Measurements from ENCODE around the gene NRG3. TPM values are rescaled to one million over a fixed set of nuclear protein-coding genes. Genes with fewer than 3 reads are reported as not detected.

Gene NRG3
- total RNA-seq, 4 donors from 2014 or later = 0.22 to 2.4 TPM; not detected in 2

DNA sequence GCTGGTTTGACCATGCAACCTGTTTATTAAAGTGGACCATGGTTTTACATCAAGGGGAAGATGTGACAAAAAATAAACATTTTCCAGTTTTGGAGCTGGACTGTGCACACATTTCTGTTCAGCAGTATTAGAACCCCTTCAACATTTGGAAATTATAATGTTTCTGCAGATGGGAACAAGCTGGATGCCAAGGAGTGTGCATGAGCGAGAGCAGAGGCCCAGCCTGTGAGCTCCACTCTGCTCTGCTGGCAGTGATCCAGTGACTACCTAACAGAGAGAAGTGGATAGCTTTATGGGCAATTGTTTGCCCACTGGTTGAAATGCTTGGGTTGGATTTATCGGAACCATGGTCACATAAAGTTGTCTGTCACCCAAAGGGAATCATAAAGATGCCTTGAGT lies 456.7 kb downstream of the NRG3 start:
- TF ChIP-seq, protein P1, sequence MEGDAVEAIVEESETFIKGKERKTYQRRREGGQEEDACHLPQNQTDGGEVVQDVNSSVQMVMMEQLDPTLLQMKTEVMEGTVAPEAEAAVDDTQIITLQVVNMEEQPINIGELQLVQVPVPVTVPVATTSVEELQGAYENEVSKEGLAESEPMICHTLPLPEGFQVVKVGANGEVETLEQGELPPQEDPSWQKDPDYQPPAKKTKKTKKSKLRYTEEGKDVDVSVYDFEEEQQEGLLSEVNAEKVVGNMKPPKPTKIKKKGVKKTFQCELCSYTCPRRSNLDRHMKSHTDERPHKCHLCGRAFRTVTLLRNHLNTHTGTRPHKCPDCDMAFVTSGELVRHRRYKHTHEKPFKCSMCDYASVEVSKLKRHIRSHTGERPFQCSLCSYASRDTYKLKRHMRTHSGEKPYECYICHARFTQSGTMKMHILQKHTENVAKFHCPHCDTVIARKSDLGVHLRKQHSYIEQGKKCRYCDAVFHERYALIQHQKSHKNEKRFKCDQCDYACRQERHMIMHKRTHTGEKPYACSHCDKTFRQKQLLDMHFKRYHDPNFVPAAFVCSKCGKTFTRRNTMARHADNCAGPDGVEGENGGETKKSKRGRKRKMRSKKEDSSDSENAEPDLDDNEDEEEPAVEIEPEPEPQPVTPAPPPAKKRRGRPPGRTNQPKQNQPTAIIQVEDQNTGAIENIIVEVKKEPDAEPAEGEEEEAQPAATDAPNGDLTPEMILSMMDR (IDR thresholded peaks at IDR 0.05; ENCODE audit: low read depth) = no peak

DNA sequence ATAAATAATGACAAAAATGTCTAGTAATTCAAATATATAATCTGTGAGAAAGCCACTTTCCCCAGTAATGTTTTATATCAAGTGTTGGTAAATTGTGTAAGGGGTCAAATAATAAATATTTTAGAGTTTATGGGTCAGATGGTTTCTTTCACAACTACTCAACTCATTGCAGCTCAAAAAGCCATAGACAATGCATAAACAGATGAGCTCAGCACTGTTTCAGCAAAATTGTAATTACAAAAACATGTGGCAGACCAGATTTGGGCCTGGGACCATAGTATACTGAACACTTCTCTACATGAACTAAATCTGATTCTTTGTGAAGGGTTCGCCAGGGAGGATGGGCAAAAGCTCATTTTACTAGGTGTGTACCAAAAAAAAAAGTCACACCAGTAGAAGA lies 460.8 kb downstream of the NRG3 start:
- TF ChIP-seq, protein P1 (IDR thresholded peaks at IDR 0.05; ENCODE audit: low read depth) = no peak

DNA sequence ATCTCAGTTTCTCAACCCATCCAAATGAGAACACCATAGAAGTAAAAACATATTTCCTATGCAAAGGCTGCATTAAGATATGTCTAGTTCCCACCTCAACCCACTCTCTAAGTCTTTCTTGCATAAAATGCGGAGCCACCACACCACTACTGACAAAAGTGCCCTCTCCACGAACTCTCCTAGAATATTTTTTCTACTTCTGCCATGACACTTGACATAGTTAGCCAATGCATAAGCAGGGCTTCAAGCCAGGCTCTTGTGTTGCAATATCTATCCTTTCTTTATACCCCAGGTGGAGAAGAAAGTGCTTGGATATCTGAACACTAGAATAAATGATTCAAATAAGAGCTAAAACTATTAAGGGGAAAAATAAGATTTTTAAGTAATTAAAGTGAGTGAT lies 465.2 kb downstream of the NRG3 start:
- TF ChIP-seq, protein P1 (IDR thresholded peaks at IDR 0.05; ENCODE audit: low read depth) = no peak

DNA sequence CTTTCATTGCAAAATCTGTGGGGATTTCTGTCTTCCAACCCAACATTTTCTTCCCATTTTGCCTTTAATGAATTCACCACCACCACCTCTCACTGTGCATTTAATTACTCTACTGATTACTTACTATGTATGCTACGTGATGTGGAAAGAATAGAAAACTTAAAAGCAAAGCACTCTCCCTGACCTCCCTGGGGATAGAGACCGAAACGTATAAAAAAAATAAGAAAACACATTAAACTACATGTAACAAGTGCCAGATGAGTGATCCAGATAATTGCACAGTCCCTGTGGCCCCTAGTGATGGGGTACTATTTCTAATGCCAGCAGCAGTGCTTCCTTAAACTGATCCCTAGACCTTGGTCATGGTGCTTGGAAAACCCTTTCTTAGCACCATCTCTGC lies 478.4 kb downstream of the NRG3 start:
- TF ChIP-seq, protein P1 (IDR thresholded peaks at IDR 0.05; ENCODE audit: low read depth) = no peak

DNA sequence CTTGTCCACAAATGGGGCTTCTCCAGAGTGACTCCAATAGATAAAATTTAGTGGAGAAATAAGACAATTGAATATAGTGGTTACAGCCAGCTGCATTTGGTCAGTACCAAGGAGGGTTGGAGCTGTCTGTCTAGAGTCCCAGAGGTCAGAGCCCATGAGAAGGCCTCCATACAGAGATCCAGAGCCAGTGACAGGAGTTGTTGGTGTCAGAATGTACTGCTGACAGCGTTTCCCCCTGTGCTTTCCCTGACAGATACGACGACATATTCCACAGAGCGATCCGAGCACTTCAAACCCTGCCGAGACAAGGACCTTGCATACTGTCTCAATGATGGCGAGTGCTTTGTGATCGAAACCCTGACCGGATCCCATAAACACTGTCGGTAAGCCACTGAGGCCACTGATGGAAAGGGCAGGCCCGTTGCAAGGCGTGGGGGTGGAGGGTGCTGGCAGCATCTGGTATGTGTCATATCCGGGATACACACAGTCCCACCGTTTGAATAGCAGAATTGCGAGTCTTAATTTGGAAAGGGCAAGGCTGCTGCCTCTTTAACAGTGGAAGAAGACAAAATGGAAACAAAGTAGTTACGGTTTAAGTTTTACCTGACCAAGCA lies 483.6 kb downstream of the NRG3 start:
- TF ChIP-seq, protein P1 (IDR thresholded peaks at IDR 0.05; ENCODE audit: low read depth) = no peak

DNA sequence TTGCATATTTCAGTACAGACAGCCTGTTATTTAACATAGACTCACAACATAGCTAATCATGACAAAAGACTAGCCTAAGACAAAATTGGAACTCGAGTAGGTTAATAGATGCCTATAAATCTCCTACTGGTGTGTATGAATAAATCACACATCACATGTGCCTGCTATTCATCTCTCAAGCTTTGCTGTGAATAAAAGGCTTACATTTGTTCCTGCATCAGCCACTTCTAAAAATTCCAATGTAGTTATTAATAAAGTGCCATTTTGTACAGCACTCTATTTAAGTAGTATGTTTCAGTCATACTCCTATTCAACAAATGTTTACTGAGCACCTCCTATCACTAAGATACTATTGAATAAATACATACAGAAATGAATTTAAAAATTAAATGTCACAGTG lies 486.3 kb downstream of the NRG3 start:
- TF ChIP-seq, protein P1 (IDR thresholded peaks at IDR 0.05; ENCODE audit: low read depth) = no peak

DNA sequence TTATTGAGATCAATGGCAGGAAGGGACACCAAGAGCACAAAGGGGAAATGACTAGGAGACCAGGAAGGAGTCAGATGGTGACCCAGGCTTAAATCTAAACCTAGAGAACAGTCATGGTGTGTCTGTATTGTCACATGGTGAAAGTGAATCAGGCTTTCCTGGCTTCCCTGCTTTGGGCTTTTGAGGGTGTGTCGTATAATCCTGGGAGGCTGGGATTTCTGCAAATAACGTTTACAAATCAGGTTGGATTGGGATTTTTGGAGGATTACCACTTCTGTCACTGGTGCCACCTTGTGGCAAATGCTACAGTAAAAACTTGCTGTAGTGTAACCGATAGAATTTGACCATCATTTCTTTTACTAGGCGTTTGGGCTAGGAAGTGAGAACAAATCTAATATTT lies 502.6 kb downstream of the NRG3 start:
- TF ChIP-seq, protein P1 (IDR thresholded peaks at IDR 0.05; ENCODE audit: low read depth) = no peak

All from subcutaneous adipose tissue (tissue), 4 donors.